SK-N-SH treated with all-trans-retinoic acid at 6 μM for 48 hours (cell line): ENCODE results near the gene POLR1B.

Source experiments
- ATAC-seq: fragments of 200-7000 bp; cut with Tn5 transposase; 3 replicates; pipeline ENCODE4 v1.9.1; 2020; ENCODE audit warnings: mild to moderate bottlenecking, moderate library complexity
- BACH2 ChIP-seq: fragments of 250-450 bp; sonication (Bioruptor Pico); IDR thresholded peaks from 2 replicates; pipeline ENCODE4 v1.9.0; 2021; ENCODE audit warnings: mild to moderate bottlenecking, borderline replicate concordance
- CSDC2 ChIP-seq: fragments of 250-450 bp; sonication (Bioruptor Pico); IDR thresholded peaks from 2 replicates; pipeline ENCODE4 v1.5.0; 2020; ENCODE audit warnings: mild to moderate bottlenecking, moderate library complexity
- GLIS3 ChIP-seq: fragments of 250-450 bp; sonication (Bioruptor Pico); IDR thresholded peaks from 2 replicates; pipeline ENCODE4 v1.5.0; 2020; ENCODE audit warnings: mild to moderate bottlenecking, moderate library complexity
- ISL1 ChIP-seq: fragments of 250-450 bp; sonication (Bioruptor Pico); IDR thresholded peaks from 2 replicates; pipeline ENCODE4 v2.1.2; 2022; ENCODE audit warnings: mild to moderate bottlenecking, moderate library complexity
- OSR1 ChIP-seq: fragments of 250-450 bp; sonication (Bioruptor Pico); IDR thresholded peaks from 2 replicates; pipeline ENCODE4 v1.8.0; 2022; ENCODE audit warnings: moderate library complexity, mild to moderate bottlenecking, inconsistent platforms
- SNAI2 ChIP-seq: fragments of 250-450 bp; sonication (Bioruptor Pico); IDR thresholded peaks from 2 replicates; pipeline ENCODE4 v1.5.0; 2020; ENCODE audit warnings: mild to moderate bottlenecking, moderate library complexity
- TCF4 ChIP-seq: fragments of 250-450 bp; sonication (Bioruptor Pico); IDR thresholded peaks from 2 replicates; pipeline ENCODE4 v1.8.0; 2021; ENCODE audit warnings: mild to moderate bottlenecking, moderate library complexity, borderline replicate concordance
- TOX ChIP-seq: fragments of 250-450 bp; sonication (Bioruptor Pico); IDR thresholded peaks from 2 replicates; pipeline ENCODE4 v1.8.0; 2021; ENCODE audit warnings: mild to moderate bottlenecking, moderate library complexity, borderline replicate concordance
- ZC3H10 ChIP-seq: fragments of 250-450 bp; sonication (Bioruptor Pico); IDR thresholded peaks from 2 replicates; pipeline ENCODE4 v1.5.1; 2021; ENCODE audit warnings: mild to moderate bottlenecking, moderate library complexity
- ZFP30 ChIP-seq: fragments of 450-650 bp; formaldehyde crosslinking; IDR thresholded peaks from 2 replicates; pipeline ENCODE4 v1.5.0; 2022; ENCODE audit warnings: mild to moderate bottlenecking, moderate library complexity
- ZNF565 ChIP-seq: fragments of 450-650 bp; formaldehyde crosslinking; conservative IDR thresholded peaks from 2 replicates; pipeline ENCODE4 v1.5.0; 2020; ENCODE audit warnings: low read depth, mild to moderate bottlenecking, moderate library complexity
- ZNF70 ChIP-seq: fragments of 450-650 bp; formaldehyde crosslinking; IDR thresholded peaks from 2 replicates; pipeline ENCODE4 v1.5.0; 2020; ENCODE audit warnings: mild to moderate bottlenecking, moderate library complexity
- ZNF8 ChIP-seq: fragments of 450-650 bp; formaldehyde crosslinking; IDR thresholded peaks from 2 replicates; pipeline ENCODE4 v1.5.0; 2020; ENCODE audit warnings: mild to moderate bottlenecking, moderate library complexity
- TF ChIP-seq, protein P1 (sequence below): fragments of 250-450 bp; sonication (Bioruptor Pico); IDR thresholded peaks from 2 replicates; pipeline ENCODE4 v1.5.0; 2020; ENCODE audit warnings: mild to moderate bottlenecking, moderate library complexity
- TF ChIP-seq, protein P2 (sequence below): fragments of 250-450 bp; sonication (Bioruptor Pico); IDR thresholded peaks from 2 replicates; pipeline ENCODE4 v1.8.0; 2021; ENCODE audit warnings: low read depth, mild to moderate bottlenecking, moderate library complexity, borderline replicate concordance

POLR1B gene

DNA sequence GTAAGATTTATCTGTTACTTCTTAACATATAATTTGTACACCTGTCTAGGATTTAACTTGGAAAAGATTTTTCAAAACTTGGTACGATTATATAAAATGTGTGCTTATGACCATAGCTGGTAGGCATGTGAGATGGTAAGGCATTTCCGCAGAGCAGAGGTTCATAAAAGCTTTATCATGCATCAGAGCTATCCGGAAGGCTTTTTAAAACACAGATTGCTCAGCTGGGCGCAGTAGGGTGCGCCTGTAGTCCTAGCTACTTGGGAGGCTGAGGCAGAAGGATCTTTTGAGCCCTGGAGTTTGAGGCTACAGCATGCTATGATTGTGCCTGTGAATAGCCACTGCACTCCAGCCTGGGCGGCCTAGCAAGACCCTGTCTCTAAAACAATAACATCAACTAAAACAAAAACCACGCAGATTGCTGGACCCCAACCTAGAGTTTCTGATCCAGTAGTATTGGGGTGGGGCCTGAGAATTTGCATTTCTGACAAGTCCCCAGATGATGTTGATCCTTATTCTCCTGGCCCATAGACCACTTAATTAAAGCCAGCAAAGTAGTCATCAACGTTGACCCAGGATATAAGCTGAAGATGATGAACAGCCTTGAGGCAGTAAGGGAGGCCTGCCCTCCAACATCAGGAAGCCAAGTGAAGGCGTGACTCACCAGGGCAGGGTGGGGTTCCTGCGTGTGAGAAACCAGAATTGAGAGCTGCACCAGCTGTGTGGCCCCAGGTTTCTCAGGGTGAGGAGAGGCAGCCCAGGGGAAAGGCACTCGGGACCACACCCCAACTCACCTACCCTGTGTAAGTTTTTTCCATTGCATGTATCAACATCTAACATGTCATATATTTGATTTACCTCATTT, 81.9 kb downstream of the POLR1B start:
- TF ChIP-seq ZFP30 (CRISPR knock-in tag): no peak
- ATAC-seq: no peak

DNA sequence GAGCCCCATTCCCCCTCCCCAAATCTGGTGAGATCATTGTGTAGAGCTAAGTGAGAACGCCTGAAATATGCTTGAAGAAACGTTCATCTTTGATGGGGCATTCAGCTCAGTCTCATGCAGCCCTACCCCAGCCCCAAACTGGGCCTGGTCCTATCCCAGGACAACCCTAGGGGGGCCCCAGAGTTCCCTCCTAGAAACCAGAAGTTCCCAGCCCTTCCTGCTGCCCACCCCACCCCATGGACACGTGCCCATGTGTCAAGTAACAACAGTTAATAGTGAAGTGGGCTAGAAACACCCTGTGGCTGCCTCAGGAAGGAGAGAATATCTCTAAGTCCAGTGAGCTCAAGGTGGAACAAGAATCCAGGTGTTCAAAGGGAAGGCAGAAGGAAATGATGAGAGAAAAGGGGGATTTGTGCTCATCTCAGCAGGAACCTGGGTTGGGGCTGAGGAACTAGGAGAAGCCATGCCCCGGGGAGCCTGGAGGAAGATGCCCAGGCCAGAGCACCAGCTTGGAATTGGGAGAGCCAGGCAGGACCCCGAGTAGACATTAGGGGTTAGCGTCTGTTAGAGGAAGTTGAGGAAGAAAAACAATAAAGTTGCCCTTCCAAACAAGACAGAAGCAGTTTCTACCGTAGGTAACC, 83.3 kb downstream of the POLR1B start:
- TF ChIP-seq GLIS3 (CRISPR knock-in tag): no peak
- no peak for TF ChIP-seq TOX (CRISPR knock-in tag)
- TF ChIP-seq SNAI2: no peak
- no peak for TF ChIP-seq BACH2 (CRISPR knock-in tag)
- no peak for TF ChIP-seq ISL1
- TF ChIP-seq TCF4: no peak
- no peak for TF ChIP-seq CSDC2 (CRISPR knock-in tag)
- no peak for TF ChIP-seq ZC3H10 (CRISPR knock-in tag)
- no peak for TF ChIP-seq ZNF8 (CRISPR knock-in tag)
- no peak for TF ChIP-seq ZFP30 (CRISPR knock-in tag)
- TF ChIP-seq ZNF565 (CRISPR knock-in tag): no peak
- TF ChIP-seq, protein P1, sequence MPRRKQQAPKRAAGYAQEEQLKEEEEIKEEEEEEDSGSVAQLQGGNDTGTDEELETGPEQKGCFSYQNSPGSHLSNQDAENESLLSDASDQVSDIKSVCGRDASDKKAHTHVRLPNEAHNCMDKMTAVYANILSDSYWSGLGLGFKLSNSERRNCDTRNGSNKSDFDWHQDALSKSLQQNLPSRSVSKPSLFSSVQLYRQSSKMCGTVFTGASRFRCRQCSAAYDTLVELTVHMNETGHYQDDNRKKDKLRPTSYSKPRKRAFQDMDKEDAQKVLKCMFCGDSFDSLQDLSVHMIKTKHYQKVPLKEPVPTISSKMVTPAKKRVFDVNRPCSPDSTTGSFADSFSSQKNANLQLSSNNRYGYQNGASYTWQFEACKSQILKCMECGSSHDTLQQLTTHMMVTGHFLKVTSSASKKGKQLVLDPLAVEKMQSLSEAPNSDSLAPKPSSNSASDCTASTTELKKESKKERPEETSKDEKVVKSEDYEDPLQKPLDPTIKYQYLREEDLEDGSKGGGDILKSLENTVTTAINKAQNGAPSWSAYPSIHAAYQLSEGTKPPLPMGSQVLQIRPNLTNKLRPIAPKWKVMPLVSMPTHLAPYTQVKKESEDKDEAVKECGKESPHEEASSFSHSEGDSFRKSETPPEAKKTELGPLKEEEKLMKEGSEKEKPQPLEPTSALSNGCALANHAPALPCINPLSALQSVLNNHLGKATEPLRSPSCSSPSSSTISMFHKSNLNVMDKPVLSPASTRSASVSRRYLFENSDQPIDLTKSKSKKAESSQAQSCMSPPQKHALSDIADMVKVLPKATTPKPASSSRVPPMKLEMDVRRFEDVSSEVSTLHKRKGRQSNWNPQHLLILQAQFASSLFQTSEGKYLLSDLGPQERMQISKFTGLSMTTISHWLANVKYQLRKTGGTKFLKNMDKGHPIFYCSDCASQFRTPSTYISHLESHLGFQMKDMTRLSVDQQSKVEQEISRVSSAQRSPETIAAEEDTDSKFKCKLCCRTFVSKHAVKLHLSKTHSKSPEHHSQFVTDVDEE (CRISPR knock-in tag): no peak
- TF ChIP-seq, protein P2, sequence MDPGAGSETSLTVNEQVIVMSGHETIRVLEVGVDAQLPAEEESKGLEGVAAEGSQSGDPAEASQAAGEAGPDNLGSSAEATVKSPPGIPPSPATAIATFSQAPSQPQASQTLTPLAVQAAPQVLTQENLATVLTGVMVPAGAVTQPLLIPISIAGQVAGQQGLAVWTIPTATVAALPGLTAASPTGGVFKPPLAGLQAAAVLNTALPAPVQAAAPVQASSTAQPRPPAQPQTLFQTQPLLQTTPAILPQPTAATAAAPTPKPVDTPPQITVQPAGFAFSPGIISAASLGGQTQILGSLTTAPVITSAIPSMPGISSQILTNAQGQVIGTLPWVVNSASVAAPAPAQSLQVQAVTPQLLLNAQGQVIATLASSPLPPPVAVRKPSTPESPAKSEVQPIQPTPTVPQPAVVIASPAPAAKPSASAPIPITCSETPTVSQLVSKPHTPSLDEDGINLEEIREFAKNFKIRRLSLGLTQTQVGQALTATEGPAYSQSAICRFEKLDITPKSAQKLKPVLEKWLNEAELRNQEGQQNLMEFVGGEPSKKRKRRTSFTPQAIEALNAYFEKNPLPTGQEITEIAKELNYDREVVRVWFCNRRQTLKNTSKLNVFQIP (CRISPR knock-in tag): no peak
- TF ChIP-seq ZNF70: no peak
- no peak for ATAC-seq

DNA sequence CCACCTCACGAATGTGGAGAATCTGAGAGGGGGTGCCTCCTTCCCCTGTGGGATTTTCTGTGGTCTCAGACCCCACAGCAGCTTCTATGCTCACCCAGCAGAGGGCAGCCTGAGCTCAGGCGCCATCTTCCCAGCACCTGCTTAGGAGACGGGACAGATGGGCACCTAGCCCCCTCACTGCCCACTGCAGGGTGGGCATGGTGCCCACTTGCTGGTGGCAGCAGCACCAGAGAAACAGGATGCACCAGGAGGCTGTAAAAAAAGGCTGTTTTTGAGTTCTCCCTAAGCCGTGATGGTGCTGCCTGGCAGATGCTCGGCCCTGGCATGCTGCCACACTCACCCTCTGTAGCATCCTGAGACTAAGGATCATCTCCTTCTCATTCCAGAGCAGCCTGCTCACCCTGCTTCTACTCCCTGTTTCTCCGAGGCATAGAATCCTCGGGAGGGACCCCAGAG, 84.4 kb downstream of the POLR1B start:
- ATAC-seq: peak; percentile 80
- TF ChIP-seq ZNF8 (CRISPR knock-in tag) (no peak), ZFP30 (CRISPR knock-in tag) (no peak), OSR1 (CRISPR knock-in tag) (no peak)
- TF ChIP-seq, protein P1 (CRISPR knock-in tag): peak; percentile 29; the same call in 1 of the 2 replicates
